22Rv1 (cell line): Measurements from ENCODE around the gene SLC1A3.

ENCODE experiments used
- ZFX ChIP-seq: fragments of 450-650 bp; IDR thresholded peaks from 2 replicates; pipeline ENCODE4 v1.6.1; 2017; ENCODE audit warnings: antibody characterized with exemption, borderline replicate concordance
- TF ChIP-seq, protein P1 (sequence below): fragments of 450-650 bp; IDR thresholded peaks from 2 replicates; pipeline ENCODE4 v1.5.1; 2017; ENCODE audit warnings: mild to moderate bottlenecking

DNA sequence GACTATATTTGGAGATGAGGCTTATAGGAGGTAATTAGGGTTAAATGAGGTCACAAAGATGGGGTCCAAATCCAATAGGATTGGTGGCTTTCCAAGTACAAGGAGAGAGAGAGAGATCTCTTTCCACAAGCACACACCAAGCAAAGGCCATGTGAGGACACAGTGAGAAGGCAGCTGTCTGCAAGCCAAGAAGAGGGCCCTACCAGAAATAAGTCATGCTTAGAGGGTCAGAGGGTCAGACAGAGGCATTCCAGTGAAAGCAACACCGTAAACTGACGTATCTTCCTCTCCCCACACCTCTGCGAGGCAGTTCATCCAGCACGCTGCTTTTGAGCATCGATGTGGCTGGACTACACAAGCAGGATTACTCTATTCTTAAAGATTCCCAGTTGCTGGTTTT, 87.9 kb downstream of the SLC1A3 start:
- TF ChIP-seq, protein P1, sequence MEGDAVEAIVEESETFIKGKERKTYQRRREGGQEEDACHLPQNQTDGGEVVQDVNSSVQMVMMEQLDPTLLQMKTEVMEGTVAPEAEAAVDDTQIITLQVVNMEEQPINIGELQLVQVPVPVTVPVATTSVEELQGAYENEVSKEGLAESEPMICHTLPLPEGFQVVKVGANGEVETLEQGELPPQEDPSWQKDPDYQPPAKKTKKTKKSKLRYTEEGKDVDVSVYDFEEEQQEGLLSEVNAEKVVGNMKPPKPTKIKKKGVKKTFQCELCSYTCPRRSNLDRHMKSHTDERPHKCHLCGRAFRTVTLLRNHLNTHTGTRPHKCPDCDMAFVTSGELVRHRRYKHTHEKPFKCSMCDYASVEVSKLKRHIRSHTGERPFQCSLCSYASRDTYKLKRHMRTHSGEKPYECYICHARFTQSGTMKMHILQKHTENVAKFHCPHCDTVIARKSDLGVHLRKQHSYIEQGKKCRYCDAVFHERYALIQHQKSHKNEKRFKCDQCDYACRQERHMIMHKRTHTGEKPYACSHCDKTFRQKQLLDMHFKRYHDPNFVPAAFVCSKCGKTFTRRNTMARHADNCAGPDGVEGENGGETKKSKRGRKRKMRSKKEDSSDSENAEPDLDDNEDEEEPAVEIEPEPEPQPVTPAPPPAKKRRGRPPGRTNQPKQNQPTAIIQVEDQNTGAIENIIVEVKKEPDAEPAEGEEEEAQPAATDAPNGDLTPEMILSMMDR, result no peak
- no peak for TF ChIP-seq ZFX
